HepG2 (cell line): ENCODE data around the gene COPS6. TPM values are rescaled to one million over a fixed set of nuclear protein-coding genes. Genes with fewer than 3 reads are reported as not detected.
A peak's percentile ranks its signal among the peaks of the same experiment; 100 is the strongest.

Experiments
- AKAP8 ChIP-seq: sonication (generic); formaldehyde crosslinking; IDR thresholded peaks from 2 replicates; pipeline ENCODE4 v1.5.1; 2020; ENCODE audit warnings: mild to moderate bottlenecking, missing genetic modification reagents
- HCFC1 ChIP-seq: fragments of 150-350 bp; IDR thresholded peaks from 2 replicates; pipeline ENCODE4 v1.6.1; 2014; ENCODE audit warnings: low read depth, low read length
- HHEX ChIP-seq: IDR thresholded peaks from 2 replicates; pipeline ENCODE4 v1.6.1; 2016; ENCODE audit warnings: control low read depth
- JUN ChIP-seq: sonication (generic); formaldehyde crosslinking; IDR thresholded peaks from 2 replicates; pipeline ENCODE4 v1.4.0; 2020; ENCODE audit warnings: mild to moderate bottlenecking, missing genetic modification reagents
- KAT7 ChIP-seq: IDR thresholded peaks from 2 replicates; pipeline ENCODE4 v1.6.1; 2018; ENCODE audit warnings: borderline replicate concordance, missing compliant biosample characterization
- KDM2A ChIP-seq: sonication (generic); formaldehyde crosslinking; IDR thresholded peaks from 2 replicates; pipeline ENCODE4 v1.4.0; 2020; ENCODE audit warnings: low read depth, missing genetic modification reagents, borderline replicate concordance
- MIER2 ChIP-seq: IDR thresholded peaks from 2 replicates; pipeline ENCODE4 v1.6.1; 2016; ENCODE audit warnings: missing biosample characterization, missing genetic modification reagents
- REL ChIP-seq: sonication (generic); formaldehyde crosslinking; conservative IDR thresholded peaks from 2 replicates; pipeline ENCODE4 v1.8.0; 2022; ENCODE audit warnings: mild to moderate bottlenecking, missing genetic modification reagents, moderate library complexity
- SALL1 ChIP-seq: sonication (generic); formaldehyde crosslinking; IDR thresholded peaks from 2 replicates; pipeline ENCODE4 v1.8.0; 2022; ENCODE audit warnings: mild to moderate bottlenecking, missing genetic modification reagents
- SALL2 ChIP-seq: sonication (generic); formaldehyde crosslinking; IDR thresholded peaks from 2 replicates; pipeline ENCODE4 v1.8.1; 2023; ENCODE audit warnings: mild to moderate bottlenecking, missing genetic modification reagents, inconsistent platforms
- SRSF1 ChIP-seq: fragments of 200-400 bp; formaldehyde crosslinking; optimal IDR thresholded peaks from 2 replicates; pipeline ENCODE3; 2017; ENCODE audit warnings: mild to moderate bottlenecking, low read depth, low read length, moderate library complexity
- TARDBP ChIP-seq: sonication (generic); formaldehyde crosslinking; IDR thresholded peaks from 2 replicates; pipeline ENCODE4 v1.8.0; 2022; ENCODE audit warnings: mild to moderate bottlenecking, missing genetic modification reagents
- ZNF121 ChIP-seq: sonication (generic); formaldehyde crosslinking; IDR thresholded peaks from 2 replicates; pipeline ENCODE4 v1.5.0; 2020; ENCODE audit warnings: mild to moderate bottlenecking, missing genetic modification reagents
- ZNF224 ChIP-seq: sonication (generic); formaldehyde crosslinking; IDR thresholded peaks from 2 replicates; pipeline ENCODE4 v1.5.0; 2020; ENCODE audit warnings: mild to moderate bottlenecking, missing genetic modification reagents
- ZNF451 ChIP-seq: sonication (generic); formaldehyde crosslinking; IDR thresholded peaks from 2 replicates; pipeline ENCODE4 v1.5.0; 2020; ENCODE audit warnings: mild to moderate bottlenecking, missing genetic modification reagents
- ZNF792 ChIP-seq: IDR thresholded peaks from 2 replicates; pipeline ENCODE4 v1.6.1; 2016
- polyA plus RNA-seq, 8 experiments: library from polyadenylated mRNA; depleted of rRNA in 3 of 8; stranded (reverse) in 7 of 8; unstranded in 1 of 8; fragments of >200 nt; fragmentation: Illumina TruSeq in 4 of 8; extraction: Trizol in 4 of 8; gene quantifications; 2 replicates each; pipeline versions ENCODE4 v1.2.1 to v1.2.3, GENCODE V29; 2011 to 2016; ENCODE audit warnings: low read depth in 4 of 8, missing spikeins in 1 of 8, mixed read lengths in 1 of 8; ENCODE audit not compliant: insufficient read depth in 1 of 8
- total RNA-seq, 5 experiments: library from RNA; depleted of rRNA; stranded (reverse); fragments of >200 nt; fragmentation: Illumina TruSeq; extraction: Trizol; gene quantifications; 2 replicates each; pipeline ENCODE4 v1.2.3, GENCODE V29; 2016; ENCODE audit warnings: low read depth in 1 of 5
- TF ChIP-seq, protein P1 (sequence below): sonication (generic); formaldehyde crosslinking; IDR thresholded peaks from 2 replicates; pipeline ENCODE4 v1.4.0; 2020; ENCODE audit warnings: missing genetic modification reagents, mild to moderate bottlenecking, borderline replicate concordance
- TF ChIP-seq, protein P2 (sequence below): sonication (generic); formaldehyde crosslinking; IDR thresholded peaks from 2 replicates; pipeline ENCODE4 v1.5.0; 2020; ENCODE audit warnings: mild to moderate bottlenecking, missing genetic modification reagents, borderline replicate concordance
- TF ChIP-seq, protein P3 (sequence below), 2 experiments: sonication (generic) in 1 of 2; formaldehyde crosslinking in 1 of 2; IDR thresholded peaks; 2 replicates each; pipeline versions ENCODE4 v1.5.1 to v1.6.1; 2011 to 2020; ENCODE audit warnings: borderline replicate concordance in 1 of 2, low read depth in 1 of 2, low read length in 1 of 2, mild to moderate bottlenecking in 1 of 2, missing genetic modification reagents in 1 of 2, moderate library complexity in 1 of 2

Gene COPS6
- total and polyA plus RNA-seq, 2 of the 13 experiments (the other 11 are each of a cell fraction or from before 2014, with no cell fraction given): 33.4 to 117 TPM

DNA sequence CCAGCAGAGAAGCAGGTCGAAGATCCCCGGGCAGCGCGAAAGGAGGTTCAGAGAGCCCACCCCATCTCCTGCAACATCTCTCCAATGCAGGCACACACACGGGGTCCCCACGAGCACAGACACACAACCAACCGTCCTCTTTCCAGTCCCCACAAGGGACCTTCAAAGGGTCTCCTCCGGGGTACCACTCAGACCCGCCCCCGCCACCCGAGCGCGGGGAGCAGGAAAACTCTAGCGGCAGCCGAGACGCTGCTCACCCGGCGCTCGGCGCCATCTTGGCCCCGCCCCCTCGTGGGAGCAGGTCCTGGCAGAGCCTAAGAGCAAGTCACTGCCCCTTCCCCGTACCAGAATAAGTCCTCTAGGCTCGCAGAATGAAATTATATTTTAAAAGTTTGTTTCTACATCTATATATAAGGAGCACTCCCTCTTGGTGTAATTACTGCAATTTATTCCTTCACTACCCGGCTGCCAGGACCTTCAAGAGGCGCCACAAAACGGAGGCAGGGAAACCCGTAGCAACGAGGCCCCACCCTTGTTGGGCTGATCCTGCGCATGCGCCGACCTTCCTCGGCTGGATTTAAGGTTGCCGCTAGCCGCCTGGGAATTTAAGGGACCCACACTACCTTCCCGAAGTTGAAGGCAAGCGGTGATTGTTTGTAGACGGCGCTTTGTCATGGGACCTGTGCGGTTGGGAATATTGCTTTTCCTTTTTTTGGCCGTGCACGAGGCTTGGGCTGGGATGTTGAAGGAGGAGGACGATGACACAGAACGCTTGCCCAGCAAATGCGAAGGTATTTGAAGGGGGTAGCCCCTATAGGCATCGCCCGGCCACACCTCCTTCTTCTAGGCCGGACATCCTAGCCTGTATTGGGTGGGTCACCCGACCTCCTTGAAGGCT is 30.6 kb downstream of the COPS6 start, which contains the start of the genes CNPY4 and TAF6 (continued):
- TF ChIP-seq, protein P1, sequence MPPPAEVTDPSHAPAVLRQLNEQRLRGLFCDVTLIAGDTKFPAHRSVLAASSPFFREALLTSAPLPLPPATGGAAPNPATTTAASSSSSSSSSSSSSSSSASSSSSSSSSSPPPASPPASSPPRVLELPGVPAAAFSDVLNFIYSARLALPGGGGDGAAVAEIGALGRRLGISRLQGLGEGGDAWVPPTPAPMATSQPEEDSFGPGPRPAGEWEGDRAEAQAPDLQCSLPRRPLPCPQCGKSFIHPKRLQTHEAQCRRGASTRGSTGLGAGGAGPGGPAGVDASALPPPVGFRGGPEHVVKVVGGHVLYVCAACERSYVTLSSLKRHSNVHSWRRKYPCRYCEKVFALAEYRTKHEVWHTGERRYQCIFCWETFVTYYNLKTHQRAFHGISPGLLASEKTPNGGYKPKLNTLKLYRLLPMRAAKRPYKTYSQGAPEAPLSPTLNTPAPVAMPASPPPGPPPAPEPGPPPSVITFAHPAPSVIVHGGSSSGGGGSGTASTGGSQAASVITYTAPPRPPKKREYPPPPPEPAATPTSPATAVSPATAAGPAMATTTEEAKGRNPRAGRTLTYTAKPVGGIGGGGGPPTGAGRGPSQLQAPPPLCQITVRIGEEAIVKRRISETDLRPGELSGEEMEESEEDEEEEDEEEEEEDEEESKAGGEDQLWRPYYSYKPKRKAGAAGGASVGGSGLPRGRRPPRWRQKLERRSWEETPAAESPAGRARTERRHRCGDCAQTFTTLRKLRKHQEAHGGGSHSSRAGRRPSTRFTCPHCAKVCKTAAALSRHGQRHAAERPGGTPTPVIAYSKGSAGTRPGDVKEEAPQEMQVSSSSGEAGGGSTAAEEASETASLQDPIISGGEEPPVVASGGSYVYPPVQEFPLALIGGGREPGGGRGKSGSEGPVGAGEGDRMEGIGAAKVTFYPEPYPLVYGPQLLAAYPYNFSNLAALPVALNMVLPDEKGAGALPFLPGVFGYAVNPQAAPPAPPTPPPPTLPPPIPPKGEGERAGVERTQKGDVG (CRISPR knock-in tag): no peak
- no peak for TF ChIP-seq ZNF121 (CRISPR knock-in tag)
- TF ChIP-seq ZNF451 (CRISPR knock-in tag): no peak
- 0 out of 2 replicates have a peak, but pooled peaks have one; percentile 61 for TF ChIP-seq AKAP8 (CRISPR knock-in tag)
- TF ChIP-seq HCFC1: no peak; the same call in 1 of the 2 replicates
- no peak for TF ChIP-seq SRSF1
- TF ChIP-seq HHEX (CRISPR knock-in tag): no peak
- TF ChIP-seq SALL1 (CRISPR knock-in tag): peak; percentile 65
- TF ChIP-seq, protein P2, sequence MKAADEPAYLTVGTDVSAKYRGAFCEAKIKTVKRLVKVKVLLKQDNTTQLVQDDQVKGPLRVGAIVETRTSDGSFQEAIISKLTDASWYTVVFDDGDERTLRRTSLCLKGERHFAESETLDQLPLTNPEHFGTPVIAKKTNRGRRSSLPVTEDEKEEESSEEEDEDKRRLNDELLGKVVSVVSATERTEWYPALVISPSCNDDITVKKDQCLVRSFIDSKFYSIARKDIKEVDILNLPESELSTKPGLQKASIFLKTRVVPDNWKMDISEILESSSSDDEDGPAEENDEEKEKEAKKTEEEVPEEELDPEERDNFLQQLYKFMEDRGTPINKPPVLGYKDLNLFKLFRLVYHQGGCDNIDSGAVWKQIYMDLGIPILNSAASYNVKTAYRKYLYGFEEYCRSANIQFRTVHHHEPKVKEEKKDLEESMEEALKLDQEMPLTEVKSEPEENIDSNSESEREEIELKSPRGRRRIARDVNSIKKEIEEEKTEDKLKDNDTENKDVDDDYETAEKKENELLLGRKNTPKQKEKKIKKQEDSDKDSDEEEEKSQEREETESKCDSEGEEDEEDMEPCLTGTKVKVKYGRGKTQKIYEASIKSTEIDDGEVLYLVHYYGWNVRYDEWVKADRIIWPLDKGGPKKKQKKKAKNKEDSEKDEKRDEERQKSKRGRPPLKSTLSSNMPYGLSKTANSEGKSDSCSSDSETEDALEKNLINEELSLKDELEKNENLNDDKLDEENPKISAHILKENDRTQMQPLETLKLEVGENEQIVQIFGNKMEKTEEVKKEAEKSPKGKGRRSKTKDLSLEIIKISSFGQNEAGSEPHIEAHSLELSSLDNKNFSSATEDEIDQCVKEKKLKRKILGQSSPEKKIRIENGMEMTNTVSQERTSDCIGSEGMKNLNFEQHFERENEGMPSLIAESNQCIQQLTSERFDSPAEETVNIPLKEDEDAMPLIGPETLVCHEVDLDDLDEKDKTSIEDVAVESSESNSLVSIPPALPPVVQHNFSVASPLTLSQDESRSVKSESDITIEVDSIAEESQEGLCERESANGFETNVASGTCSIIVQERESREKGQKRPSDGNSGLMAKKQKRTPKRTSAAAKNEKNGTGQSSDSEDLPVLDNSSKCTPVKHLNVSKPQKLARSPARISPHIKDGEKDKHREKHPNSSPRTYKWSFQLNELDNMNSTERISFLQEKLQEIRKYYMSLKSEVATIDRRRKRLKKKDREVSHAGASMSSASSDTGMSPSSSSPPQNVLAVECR: peak; percentile 70; the same call in 1 of the 2 replicates
- no peak for TF ChIP-seq JUN
- peak; percentile 61 for TF ChIP-seq ZNF792 (CRISPR knock-in tag)
- TF ChIP-seq REL (CRISPR knock-in tag): peak; percentile 28; the same call in 1 of the 2 replicates
- no peak for TF ChIP-seq MIER2 (CRISPR knock-in tag)
- peak; percentile 31; the same call in 1 of the 2 replicates for TF ChIP-seq KAT7 (CRISPR knock-in tag)
- peak; percentile 34; the same call in 1 of the 2 replicates for TF ChIP-seq SALL2
- TF ChIP-seq, protein P3, sequence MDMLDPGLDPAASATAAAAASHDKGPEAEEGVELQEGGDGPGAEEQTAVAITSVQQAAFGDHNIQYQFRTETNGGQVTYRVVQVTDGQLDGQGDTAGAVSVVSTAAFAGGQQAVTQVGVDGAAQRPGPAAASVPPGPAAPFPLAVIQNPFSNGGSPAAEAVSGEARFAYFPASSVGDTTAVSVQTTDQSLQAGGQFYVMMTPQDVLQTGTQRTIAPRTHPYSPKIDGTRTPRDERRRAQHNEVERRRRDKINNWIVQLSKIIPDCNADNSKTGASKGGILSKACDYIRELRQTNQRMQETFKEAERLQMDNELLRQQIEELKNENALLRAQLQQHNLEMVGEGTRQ (IDR thresholded peaks at IDR 0.05; ENCODE audit: low read depth, low read length): no peak
- TF ChIP-seq, protein P3 (CRISPR knock-in tag; IDR thresholded peaks at IDR 0.05; ENCODE audit: borderline replicate concordance): no peak
- peak; percentile 31; the same call in 1 of the 2 replicates for TF ChIP-seq TARDBP (CRISPR knock-in tag)
- peak; percentile 64; the same call in 1 of the 2 replicates for TF ChIP-seq ZNF224 (CRISPR knock-in tag)
- peak; percentile 77 for TF ChIP-seq KDM2A (CRISPR knock-in tag)
